HL-60/S4 treated with phorbol 12-myristate 13-acetate at 8.2 ng/mL for 4 days and 3 days (cell line): Measurements from ENCODE around the gene NUP210.
"Not testable (repeated sequence)": the region's sequence is repeated elsewhere in the genome, so short reads cannot be mapped to it uniquely, and the experiment has no call there.

Experiments used
- in situ Hi-C: fragments of 300-500 bp; cut with MboI; formaldehyde crosslinking; loops from 2 replicates; pipeline ENCODE4 v1.15.0; 2022; ENCODE audit warnings: low sequenced_read_pairs

NUP210 gene

DNA sequence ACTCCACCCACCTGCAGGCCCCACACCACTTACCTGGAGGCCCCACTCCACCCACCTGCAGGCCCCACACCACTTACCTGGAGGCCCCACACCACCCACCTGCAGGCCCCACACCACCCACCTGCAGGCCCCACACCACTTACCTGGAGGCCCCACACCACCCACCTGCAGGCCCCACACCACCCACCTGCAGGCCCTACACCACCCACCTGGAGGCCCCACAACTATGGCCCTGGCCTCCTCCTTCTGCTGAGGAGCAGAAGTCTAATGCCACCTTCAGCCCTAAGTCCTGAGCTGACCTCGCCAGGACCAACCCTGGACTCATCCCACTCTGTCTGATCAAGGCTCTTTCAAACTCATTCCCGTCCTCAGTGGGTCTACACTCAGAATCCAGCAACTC is 42.4 kb downstream of the NUP210 start:
- in situ Hi-C loops = not testable (repeated sequence)

DNA sequence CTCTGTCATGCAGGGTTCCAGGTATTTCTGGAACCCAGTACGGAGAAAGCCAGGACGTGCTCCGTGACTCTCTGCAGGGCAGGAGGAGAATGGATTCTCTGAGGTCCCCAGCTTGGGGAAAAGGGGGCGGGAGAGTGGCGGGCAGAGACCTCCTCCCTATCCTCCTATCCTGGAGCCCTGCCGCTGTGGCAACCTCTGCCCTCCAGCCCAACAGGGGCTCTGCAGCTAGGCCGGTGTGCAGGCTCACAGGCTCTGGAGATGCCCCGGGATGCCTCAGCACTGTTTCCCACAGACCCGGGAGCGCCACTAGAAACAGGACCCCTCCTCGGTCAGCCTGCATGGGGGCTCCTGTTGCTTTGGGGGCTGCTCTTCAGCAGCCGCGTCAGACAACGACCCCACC is 43.1 kb downstream of the NUP210 start:
- in situ Hi-C loops = no loop called here

DNA sequence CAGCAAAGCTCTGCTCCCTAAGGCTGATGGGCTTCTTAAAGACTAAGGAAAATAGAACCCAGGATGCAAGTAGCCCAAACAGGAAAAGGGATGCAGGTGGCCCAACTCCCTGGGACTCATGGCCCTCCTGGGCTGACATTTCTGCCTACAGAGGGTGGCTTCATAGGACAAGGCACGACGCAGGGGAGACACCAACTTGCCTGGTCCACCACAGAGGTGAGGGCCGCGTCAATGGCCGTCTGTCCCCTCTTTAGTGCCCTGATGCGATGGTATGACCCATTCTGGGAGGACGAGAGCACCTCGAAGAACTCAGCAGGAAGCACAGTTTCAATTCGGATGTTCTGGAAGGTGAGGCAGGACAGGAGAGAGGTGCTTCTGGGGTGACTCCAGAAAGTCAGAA is 44.0 kb downstream of the NUP210 start:
- in situ Hi-C loops = no loop called here

DNA sequence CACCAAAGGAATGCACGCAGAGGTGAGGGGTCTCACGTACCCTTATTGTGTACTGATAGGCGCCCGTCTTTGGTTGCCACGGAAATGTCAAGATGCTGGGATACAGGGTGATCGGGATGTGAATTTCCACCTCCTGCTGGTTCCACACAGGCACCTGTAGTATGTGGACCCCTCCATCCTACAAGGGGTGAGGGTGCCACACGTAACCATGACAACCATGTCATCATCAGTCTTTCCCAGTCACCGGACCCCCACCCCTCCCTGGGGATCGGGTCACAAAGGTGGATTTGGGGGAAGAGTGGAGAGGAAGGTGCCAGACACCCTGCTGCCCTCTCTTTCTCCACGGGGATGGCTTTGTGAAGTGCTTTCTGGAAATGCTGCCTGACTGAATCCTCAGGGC is 44.7 kb downstream of the NUP210 start:
- in situ Hi-C loops = no loop called here

DNA sequence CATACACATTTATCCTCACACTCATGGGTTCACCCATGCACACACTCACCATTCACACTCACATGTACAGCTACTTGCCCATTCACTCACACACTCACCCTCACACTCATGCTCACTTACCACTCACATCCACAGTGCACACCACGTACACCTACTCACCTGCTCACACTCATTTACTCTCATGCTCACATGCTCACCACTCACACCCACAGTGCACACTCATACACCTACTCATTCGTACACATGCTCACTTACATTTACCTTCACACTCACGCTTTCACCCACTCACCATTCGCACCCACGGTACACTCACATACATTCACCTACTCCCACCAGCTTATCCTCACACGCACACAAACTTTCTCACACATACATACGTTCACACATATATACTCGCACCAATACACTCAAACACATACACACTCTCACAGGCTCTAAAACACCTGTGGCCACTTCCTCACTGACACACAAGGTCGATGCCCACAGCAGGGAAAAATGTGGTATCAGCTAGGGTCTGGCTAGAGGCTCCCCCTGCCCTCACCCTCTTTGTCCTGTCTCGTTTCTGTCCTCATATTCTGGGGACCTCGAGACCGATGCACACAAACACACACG is 46.0 kb downstream of the NUP210 start:
- in situ Hi-C loops = no loop called here

DNA sequence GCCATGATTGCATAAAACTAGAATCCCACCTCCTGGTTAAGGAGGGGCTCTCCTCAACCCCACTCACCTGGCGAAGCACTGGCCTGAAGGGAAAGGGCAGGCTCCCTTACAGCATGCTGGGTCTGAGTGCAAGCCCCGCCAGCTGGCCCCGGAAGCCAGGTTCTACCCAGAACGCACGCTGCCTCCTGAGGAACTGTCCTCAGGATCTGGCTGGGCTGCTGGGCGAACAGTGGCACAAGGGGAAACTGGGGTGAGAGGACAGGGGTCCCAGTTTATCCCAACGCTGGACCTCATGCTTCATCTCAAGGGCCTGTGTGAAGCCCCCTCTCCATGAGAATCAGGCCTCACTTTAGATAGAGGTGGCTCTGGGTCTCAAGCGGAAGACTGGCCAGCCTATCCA is 47.5 kb downstream of the NUP210 start:
- in situ Hi-C loops = no loop called here

DNA sequence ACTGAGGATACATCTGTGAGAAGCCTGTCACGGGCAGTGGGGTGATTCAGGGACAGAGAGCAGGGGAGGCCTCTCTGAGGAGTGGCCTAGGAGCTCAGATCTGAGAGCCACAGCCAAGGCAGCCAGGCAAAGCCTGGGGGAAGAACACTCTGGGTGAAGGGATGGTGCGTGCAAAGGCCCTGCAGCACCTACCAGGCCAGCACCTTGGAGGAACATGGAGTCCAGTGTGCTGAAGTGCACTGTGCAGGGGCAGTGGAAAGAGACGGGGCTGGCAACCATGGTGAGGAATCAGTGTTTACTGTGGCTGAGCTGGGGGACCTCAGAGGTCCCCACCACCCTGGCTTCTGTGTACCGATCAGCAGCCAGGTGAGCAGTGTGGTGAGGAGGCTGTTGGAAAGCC is 48.0 kb downstream of the NUP210 start:
- in situ Hi-C loops = no loop called here

DNA sequence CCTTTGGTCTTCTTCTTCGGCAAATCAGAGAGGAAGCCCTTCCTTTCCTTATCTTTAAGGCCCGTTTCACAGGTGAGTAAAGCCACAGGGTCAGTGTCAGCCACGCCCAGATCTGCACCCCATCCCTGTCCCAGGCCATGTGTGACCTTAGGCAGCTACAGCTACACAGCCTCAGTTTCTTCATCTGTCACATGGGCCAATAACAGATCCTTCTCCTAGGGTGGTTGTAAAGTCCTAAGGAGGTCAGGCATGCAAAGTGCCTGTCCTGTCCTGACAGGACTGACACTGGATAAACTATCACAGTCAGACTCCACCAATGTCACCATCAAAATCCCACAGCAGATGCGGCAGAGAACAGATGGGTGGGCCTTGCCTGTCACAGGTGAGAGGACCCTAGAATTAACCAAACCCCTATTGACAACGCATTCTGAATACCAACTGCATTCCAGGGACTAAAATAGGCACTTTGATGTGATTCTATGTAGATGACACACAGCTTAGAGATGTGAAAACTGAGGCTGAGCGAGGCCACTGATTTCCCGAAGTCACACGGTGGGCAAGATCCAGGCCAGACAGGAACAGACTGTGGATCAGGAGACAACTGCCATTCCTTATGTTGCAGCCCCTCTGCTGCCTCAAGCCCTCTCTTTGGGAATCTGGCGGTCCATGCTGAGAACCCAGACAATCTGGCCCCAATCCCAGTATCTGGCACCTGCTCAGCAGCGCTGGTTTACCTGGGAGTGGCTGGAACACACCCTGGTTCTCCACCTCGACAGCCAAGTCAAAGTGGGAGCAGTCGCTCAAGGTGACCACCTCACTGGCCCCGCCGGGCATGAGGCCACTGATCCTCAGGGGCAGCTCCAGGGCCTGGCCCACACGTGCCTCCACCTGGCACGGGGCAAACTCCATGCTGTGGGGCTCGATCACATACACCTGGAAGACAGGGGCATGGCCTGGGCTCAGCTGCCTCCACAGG is 48.7 kb downstream of the NUP210 start:
- in situ Hi-C loops = no loop called here

DNA sequence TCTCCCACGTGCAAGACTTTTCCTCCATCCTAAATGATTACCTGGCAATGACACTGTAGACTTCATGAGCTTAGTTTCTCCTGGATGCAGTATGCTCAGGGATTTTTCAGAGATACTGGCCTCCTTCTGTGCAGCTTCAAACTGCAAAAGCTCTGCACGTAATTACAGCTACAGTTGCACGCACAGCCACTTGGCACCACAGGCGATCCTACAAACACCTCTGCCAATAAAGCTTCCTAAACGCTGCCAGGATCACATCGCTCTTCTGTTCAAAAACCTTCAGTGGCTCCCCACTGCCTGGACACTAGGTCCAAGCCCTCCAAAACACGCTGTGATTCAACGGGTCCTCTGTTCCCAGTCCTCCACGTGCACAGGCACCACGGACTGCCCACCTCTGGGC is 49.5 kb downstream of the NUP210 start:
- in situ Hi-C loops = no loop called here

DNA sequence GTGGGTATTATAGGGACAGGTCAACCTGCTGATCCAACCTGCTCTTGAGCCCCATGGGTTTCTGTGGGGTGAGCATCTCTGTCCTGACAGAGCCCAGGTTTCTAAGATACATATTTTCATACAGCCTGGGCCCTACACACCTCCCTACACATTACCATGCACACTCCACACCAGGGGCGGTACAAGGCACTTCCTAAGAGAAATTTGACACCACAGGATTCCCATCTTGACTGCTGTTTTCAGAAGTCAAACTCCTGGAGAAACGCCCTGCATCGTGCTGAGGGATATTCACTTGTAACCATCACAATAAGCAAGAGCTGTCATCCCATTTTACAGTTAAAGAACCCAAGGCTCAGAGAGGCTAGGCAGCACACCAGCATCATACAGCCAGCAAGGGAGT is 50.1 kb downstream of the NUP210 start:
- in situ Hi-C loops = no loop called here

DNA sequence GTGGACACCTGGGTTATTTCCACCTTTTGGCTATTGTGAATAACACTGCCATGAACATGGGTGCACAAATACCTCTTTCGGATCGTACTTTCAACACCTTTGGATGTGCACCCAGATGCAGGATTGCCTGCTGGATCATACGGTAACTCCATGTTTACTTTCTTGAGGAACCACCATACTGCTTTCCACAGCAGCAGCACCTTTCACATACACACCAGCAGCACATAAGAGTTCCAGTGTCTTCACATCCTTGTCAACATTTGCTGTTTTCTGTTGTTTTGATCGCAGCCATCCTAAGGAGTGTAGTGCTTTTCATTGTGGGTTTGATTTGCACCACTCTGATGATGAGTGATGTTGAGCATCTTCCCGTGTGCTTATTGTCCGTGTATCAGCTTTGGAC is 51.3 kb downstream of the NUP210 start:
- in situ Hi-C loops = no loop called here

DNA sequence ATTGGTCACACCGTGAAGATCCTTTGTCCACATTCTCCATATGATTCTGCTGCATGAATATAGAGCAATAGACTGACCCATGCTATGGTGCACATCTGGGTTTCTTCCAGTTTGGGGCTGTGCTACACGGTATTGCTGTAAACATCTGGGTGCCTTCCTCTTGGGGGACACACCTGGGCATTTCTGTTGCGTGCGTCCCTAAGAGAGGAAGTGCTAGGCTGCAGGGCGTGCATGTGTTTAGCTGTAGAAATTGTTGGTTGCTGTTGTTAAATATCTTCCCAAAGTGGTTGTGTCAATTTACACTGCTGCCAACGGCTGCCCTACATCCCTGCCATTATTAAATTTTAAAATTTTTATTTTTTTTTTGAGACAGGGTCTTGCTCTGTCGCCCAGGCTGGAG is 52.4 kb downstream of the NUP210 start:
- in situ Hi-C loops = no loop called here

DNA sequence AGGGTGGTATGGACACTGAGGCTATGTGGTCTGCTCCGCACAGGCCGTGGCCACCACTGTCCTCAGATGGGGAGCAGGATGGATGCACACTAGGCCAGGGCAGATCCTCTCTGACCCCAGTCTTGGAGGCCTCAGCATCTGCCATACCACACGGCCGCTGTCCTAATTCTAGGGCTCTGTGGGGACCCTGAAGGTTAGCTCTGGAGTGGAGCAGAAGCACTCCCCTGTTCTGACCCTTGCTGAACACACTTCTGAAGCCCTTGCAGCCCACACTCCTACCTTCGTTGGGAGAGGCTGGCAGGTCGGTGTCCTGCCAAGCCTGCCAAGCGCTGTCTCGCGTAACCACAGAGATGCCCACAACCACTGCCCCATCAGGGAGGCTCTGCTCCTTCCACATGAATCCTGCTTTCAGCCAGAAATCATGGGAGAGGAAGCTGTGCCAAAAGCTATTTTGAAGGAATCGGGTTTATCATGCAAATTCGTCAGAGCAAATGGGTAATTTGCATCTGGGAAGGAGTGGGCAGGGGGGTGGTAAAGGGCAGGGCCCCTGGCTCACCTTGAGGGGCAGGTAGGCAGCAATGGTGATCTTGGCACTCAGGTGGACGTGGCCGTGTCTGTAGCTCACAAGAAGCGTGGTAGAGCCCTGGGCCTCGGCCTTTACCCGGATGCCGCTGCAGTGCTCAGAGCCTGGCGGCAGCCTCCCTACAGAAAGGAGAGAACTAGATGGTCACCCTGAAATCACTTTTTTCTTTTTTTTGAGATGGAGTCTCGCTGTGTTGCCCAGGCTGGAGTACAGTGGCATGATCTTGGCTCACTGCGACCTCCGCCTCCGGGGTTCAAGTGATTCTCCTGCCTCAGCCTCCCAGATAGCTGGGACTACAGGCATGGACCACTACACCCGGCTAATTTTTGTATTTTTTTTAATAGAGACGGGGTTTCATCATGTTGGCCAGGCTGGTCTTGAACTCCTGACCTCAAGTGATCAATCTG is 54.4 kb downstream of the NUP210 start:
- in situ Hi-C loops = no loop called here

DNA sequence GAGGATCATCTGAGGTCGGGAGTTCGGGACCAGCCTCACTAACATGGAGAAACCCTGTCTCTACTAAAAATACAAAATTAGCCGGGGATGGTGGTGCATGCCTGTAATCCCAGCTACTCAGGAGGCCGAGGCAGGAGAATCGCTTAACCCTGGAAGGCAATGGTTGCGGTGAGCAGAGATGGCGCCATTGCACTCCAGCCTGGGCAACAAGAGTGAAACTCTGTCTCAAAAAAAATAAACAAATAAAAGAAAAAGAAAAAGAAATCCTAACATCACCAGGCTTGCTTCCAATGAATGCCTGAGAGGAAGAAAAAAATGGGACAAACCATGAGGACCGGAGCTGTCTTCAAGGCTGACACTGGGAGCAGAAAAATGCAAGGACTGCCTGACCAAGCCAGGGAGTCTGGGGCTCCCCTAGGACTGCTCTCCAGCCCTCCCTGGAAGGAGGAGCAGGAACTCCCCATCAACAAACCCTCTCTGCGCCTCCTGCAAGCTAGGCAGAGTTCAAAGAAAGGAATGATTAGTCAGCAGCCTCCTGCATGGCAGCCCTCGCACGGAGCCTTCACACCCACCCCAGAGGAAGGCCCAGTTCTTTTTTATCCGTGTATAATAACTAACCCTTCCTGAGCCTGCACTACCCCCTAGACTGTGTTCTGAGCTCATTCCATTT is 55.4 kb downstream of the NUP210 start:
- in situ Hi-C loops = no loop called here

DNA sequence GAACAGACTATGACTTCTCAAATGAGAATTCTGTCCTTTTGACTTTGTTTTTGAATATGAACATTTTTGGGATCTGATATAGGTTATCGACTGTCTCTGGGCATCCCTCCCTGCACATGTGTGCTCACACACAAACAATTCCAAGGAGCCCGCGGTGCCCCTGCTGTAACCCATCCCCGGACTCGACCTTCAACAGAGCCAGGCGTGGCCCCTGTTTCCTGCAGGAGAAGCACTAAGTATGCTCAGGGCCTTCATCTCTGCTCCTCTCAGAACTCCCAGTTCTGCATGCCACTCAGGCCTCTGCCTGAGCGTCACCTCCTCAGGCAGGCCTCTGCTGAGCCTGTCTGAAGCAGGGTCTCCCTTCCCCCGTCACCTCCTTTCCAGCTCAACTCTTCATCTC is 57.6 kb downstream of the NUP210 start:
- in situ Hi-C loops = no loop called here

DNA sequence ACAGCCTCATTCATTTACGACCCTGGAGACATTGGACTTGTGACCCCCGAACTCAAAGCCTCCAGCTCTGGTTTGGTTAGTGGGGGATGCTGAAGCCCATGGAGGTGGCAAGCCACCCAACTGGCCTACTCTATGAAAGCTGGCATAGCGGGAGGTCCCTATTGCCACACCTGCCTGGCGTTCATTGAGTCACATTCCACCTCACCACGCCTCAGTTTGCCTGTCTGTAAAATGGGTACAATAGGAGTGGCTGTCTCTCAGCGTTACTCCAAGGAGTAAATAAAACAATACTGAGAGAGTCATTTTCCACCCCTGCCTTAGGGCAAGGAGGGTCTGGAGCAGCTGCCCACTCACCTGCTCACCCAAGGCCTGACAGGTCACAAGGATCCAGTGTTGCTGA is 60.2 kb downstream of the NUP210 start:
- in situ Hi-C loops = no loop called here

DNA sequence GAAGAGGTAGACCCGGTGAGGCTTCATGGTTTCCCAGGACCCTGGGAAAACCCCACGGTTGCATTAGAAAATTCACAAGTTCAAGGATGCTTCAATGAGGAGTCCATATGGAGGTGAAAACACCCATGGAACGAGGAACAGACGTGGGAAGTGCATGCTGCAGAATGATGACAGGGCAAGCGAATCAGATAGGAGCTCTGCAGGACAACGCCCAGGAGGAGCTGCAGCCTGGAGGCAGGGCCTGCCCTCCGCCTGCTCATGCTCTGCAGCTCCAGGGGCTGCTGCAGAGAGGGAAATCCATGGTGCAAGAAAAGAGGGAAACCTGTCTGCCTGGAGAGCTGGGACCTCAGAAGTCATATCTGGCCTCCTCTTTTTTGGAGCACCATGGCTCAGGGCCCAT is 61.5 kb downstream of the NUP210 start:
- in situ Hi-C loops = no loop called here

DNA sequence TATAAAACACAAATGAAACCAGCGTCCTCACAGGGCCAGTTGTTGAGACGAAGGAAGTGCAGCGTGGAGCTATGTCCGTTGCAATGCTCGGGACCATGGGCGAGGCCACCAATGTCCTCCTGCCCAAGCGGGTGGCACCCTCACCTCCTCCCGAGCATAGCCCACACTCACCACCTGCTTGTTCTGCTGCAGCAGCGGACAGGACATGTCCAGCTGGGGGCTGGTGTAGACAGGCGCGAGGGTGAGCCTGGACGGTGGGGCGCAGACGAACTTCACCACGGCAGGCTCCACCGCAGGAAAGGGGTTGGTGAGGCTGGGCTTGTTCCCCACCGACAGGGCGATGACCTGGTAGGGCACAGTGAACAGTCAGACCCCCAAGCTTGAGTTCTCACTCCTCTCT is 62.1 kb downstream of the NUP210 start:
- in situ Hi-C loops = no loop called here

DNA sequence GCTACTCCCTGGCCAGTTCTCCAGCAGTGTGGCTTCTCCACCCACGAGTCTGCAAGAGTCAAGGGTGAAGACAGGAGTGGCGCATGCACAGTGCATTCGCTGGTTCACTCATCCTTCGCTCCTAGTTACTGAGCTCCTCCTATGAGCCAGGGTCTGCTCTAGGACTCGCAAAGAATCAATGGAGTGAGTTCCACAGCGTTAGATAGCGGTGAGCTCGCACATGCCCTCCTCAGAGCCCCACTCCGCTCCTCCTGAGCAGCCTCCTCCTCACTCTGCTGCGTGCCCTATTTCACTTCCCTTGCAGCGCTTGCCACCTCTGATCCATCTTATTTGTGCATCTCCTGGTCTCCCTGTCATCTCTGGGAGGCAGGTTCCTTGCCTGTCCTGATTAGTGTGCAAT is 63.0 kb downstream of the NUP210 start:
- in situ Hi-C loops = no loop called here

DNA sequence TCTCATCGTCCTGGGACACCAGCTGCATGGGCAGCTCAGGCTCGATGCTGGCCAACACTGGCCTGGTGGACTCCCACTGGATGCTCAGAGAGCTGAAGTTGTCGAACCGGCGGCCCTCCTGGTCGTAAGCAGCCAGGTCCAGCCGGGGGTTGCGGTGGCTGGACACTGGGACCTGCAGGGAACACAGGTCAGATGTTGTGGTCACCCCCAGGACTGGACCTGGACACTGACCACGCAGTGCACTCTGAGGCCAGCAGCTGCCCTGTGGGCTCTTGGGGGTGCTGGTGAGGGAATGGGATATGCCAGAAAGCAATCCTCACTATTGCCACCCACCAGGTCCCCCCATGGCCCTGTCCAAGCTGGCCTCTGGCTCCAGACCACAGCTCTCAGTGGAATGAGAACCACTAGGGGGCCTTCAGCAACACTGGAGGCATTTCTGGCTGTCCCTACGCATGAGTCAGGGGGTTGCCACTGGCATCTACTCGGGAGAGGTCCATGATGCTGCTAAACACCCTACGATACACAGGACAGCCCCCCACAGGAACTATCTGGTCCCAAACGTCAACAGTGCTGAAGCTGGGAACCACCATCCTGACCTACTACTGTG is 66.1 kb downstream of the NUP210 start:
- in situ Hi-C loops = no loop called here
